Anterior cingulate cortex (tissue), 58 donors: Measurements from ENCODE around the gene MCM6.
A peak's percentile ranks its signal among the peaks of the same experiment; 100 is the strongest.
"Not testable (repeated sequence)": the region's sequence is repeated elsewhere in the genome, so short reads cannot be mapped to it uniquely, and the experiment has no call there.

Experiments
- DNase-seq, 58 donors: peaks; one replicate each; lab custom pipeline; 2025; lab: John Stamatoyannopoulos, UW

The MCM6 gene

GRCh38 chr2:135825131-135825530, 51.1 kb downstream of the MCM6 start:
- DNase-seq = no peak

- DNase-seq = no peak
These were observed 53.4 kb downstream of the MCM6 start for GRCh38 chr2:135822855-135823254.

- DNase-seq = no peak
These were observed 55.1 kb downstream of the MCM6 start for GRCh38 chr2:135821190-135821589.

- DNase-seq = no peak
These were observed 56.1 kb downstream of the MCM6 start for GRCh38 chr2:135820003-135820618.

- DNase-seq = no peak
These were observed 57.2 kb downstream of the MCM6 start for GRCh38 chr2:135818937-135819610.

GRCh38 chr2:135817951-135818350, 58.3 kb downstream of the MCM6 start:
- DNase-seq = no peak

GRCh38 chr2:135817466-135817865, 58.8 kb downstream of the MCM6 start:
- no peak for DNase-seq

GRCh38 chr2:135815269-135815668, 61.0 kb downstream of the MCM6 start:
- no peak for DNase-seq

GRCh38 chr2:135812907-135813511, 63.2 kb downstream of the MCM6 start:
- DNase-seq = no peak

- DNase-seq = not testable (repeated sequence)
These were observed 68.4 kb downstream of the MCM6 start for GRCh38 chr2:135807874-135808273.

GRCh38 chr2:135803278-135803677, 73.0 kb downstream of the MCM6 start:
- DNase-seq = no peak

- DNase-seq = no peak
These were observed 73.9 kb downstream of the MCM6 start for GRCh38 chr2:135802350-135802749.

- no peak for DNase-seq
These were observed 75.5 kb downstream of the MCM6 start for GRCh38 chr2:135800513-135801460.

- no peak for DNase-seq
These were observed 76.5 kb downstream of the MCM6 start for GRCh38 chr2:135799738-135800137.

- no peak for DNase-seq
These were observed 77.5 kb downstream of the MCM6 start for GRCh38 chr2:135798762-135799161.

GRCh38 chr2:135798275-135798705, 78.0 kb downstream of the MCM6 start:
- DNase-seq = no peak

GRCh38 chr2:135797497-135798274, 78.6 kb downstream of the MCM6 start:
- DNase-seq = peak in 38 of 58 donors; percentile 4 to 61 (median 14)

GRCh38 chr2:135796606-135797005, 79.6 kb downstream of the MCM6 start:
- DNase-seq = no peak

- not testable (repeated sequence) for DNase-seq
These were observed 80.6 kb downstream of the MCM6 start for GRCh38 chr2:135795641-135796040.
